ENCODE data around the gene CHD1L.
"Not testable (repeated sequence)": the region's sequence is repeated elsewhere in the genome, so short reads cannot be mapped to it uniquely, and the experiment has no call there.

Gene CHD1L

DNA sequence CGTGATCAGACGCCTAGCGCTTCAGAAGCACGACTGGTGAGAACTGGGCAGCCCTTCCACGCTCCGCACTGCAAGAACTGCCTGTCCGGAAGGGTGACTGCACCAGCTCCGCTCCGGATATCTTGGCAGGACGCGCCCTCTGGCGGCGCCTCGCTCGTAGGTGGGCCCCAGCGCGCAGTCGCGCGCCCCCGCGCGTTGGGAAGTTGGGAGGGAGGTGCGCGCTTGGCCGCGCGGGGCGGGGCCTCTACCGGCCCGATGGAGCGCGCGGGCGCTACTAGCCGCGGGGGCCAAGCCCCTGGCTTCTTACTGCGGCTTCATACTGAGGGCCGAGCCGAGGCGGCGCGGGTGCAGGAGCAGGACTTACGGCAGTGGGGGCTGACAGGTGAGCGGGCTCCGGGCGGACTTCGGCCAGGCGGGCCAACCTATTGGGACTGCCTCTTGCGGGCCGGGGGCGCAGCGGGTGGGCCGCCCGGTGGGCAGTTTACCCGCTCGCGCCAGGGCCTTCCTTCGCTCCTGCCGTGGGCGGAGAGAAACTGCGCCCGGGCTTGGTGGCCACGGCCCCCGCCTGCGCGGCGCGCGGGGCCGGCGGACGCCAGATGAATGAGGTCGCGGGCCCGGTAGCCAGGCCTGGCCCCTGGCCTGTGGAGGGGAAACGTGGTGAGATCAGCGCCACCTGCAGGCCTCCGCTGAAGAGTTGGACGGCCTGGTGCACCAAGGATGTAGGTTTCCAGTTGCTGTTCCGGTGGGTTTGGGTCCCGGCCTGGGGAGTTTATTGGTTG is at the start of gene CHD1L:
TSS of gene CHD1L (plus strand) at position 236 of the 779 bp plus-strand sequence. CDS start at position 256, 20 bp downstream.
- peak; percentile 95 for DNase-seq (ENCODE audit: low spot score)

DNA sequence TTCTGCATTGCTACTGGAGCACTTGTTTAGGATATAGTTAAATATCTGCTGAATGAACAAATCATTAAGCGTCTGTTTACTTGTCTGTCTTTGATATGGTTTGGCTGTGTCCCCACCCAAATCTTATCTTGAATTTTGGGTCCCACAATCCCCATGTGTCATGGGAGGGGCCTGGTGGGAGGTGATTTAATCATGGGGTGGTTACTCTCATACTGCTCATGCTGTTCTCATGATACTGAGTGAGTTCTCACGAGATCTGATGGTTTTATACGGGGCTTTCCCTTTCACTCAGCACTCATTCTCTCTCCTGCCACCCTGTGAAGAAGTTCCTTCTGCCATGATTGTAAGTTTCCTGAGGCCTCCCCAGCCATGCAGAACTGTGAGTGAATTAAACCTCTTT is 45.2 kb upstream of the CHD1L start:
- DNase-seq (ENCODE audit: low spot score), result not testable (repeated sequence)

DNA sequence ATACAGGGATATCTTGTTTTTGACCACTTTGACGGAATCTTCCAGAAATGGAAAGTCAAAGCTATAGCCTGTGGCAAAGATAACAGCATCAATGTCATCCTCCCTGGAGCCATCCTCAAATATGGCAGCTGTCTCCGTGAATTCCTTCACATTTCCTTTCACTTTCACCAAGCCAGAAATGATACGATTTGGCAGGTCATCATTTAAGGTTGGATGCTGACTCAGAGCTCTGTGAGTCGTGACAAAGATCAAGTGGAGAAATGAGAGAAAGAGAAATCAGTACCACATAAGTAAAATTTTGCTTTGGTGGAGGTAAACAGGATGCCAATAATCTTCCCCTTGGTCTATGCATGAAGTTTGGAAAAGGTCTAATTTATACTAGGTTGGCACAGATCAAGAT is 41.2 kb upstream of the CHD1L start:
- no peak for DNase-seq (ENCODE audit: low spot score)

DNA sequence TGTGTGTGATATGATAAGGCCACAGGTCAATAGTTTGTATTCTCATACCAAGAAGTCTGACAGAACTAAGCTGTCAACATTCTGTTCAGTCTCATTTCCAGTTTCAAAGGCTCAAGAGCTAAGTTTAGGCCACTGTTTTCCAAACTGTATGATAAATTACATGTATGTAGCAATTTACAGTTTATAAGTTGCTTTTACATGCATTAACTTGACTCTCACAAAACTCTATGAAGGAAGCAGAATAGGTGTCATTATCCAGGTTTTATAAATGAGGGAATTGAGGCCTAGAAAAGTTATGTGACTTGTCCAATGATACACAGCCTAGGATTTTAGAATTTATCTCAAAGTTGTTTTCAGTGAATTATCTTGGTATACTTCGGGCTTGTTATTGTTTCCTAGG is 40.7 kb upstream of the CHD1L start:
- DNase-seq (ENCODE audit: low spot score), result no peak

DNA sequence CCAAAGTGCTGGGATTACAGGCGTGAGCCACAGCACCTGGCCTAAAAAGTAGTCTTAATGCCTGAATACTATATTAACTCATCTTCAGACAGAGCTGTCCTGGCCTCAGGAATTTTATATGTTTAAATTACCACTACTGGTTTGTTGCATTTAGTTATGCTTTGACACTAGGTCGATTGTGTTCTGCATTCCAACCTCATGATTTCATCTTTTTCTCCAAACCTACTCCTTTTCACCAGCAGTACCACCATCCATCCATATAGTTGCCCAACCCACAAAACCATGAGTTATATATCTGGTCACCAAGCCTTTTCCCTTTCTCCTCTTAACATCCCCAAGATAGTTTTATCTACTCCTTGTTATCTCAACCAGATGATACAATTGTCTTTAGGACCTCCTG is 39.9 kb upstream of the CHD1L start:
- DNase-seq (ENCODE audit: low spot score), result no peak

DNA sequence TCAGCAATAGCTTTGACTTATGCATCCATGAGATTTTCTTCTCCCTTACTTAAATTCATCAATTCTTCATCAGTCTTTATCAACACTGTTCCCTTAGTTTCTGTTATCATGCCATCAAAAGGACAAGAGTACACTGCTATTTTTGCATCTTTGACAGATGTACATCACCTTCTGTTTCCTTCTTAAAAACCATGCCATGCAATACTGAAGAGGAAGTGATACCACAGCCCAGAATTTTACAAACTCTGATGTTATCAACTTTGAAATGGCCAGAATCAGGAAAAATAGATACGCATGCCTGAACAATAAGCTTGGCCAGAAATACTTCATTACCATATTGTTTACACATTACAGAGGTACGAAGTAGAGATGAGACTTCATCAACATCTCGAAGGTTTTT is 38.4 kb upstream of the CHD1L start:
- DNase-seq (ENCODE audit: low spot score), result no peak

DNA sequence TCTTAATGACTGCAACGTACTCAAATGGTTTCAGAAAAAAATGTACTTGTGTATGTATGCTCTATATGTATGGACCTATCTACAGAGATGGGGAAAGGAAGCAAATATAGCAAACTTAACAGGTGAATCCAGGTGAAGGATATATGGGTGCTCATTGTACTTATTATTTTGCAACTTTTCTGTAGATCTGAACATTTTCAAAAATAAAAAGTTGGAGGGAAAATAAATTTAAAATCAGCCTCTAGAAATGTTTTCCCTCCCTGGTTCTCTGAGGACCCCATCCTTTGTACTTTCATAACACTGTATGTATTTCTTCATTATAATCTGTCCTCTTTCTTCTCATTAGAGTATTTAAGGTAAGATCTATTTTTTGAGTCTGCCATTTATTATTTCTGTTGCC is 35.3 kb upstream of the CHD1L start:
- no peak for DNase-seq (ENCODE audit: low spot score)

DNA sequence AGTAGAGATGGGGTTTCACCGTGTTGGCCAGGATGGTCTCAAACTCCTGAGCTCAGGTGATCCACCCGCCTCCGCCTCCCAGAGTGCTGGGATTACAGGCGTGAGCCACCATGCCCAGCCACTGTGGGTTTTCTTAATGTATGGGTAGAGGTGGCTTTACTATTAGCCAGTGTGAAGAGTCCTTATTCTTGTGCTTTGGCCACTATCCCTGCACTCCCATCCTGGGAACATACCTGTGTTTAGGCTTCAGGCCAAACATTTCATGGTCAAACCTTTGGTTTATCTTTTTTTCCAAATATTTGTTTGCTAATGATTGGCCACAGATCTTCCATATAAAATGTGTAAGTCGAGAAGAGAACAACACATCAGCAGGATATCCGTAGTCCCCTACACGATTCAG is 33.9 kb upstream of the CHD1L start:
- DNase-seq (ENCODE audit: low spot score), result no peak

DNA sequence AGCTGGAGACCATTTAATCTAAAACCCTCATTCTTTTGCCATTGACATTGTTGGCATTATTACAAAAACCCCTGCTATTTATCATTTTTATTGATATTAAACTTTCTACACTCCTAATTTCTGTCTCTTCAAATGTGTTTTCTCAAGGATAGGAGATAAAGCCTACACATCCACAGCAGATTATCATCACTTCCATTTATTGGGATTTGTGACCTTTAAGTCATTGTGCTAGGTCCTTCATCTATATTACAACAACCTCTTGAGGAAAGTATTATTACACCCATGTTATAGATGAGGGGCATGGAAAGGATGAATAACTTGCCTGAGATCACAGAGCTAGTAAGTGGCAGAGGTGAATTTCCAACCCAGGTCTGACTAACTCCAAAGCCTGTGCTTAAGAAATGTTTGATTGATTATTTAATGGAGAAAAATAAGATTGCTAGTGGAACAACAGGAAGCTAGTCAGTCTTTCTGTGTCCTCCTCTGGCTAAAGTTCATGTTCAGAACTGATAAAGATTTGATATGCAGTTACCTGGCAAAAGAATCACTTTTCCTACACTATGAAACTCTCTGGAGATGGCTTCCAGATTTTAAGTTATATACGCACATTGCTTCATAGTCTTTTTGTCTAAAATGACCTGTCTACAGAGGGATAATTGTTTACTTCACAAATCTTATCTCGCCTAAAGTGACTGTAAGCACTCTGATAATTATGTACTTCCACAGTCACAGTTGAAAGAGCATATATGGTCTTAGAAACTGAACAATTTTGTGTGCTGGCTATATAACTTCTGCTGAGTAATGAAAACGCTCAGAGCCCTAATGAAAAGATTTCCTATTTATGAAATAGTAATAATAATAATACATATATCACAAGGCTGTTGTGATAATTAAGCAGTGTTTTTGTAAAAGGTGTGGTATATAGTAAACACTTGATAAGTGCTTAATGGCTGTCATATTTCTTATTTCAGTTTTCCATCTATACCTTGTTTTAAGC is 32.4 kb upstream of the CHD1L start:
- no peak for DNase-seq (ENCODE audit: low spot score)

DNA sequence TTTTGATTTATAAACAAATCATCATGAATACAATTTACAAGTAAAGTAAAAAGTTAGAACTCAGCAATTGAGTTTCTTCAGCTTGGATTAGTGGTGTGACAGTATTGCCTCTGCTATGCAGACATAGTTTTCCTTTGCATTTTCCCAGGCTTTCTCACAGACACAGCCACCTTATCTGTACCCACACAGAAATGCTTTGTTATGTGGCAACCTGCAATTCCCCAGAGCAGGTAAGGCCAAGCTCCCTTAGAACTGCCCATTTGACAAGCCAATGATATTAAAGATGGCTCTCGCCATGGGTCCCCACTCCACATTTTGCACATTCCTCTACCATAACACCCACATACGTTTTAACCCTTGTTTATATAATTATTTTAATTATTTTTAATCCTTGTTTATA is 31.5 kb upstream of the CHD1L start:
- DNase-seq (ENCODE audit: low spot score), result no peak

DNA sequence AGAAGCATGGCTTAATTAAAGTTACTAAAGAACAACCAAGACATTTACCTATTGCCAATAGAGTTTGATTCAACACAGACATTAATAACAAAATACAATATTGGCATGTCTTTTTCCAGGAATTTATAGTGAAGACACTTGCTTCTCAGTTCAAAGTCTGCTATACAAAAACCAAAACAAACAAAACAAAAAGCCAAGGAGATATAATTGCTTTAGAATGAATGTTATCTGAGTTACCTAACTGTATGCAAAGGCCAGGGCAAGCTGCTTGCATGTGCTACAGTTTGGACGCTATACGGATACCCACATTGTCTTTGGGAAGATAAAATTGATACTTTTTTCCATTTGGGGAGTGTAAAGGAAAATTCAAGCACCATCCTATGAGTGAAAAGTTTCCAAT is 30.9 kb upstream of the CHD1L start:
- DNase-seq (ENCODE audit: low spot score), result no peak

DNA sequence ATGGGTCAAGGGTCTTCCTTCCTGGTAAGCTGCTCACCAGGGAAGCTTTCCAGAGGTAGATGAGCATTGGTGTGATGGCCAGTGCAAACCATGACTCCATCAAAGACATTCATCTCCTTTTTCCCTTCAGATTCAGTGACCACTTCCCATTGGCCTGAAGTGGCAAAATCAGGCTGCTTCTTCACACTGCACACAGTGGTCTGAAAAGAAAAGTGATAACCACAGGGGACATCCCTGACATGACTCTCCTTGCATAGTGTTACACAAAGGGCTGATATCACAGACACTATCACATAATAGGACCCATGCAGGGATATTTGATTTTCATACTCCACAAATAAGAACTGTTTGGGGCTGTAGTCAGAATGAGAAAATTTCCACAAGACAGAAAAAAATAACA is 29.2 kb upstream of the CHD1L start:
- no peak for DNase-seq (ENCODE audit: low spot score)

DNA sequence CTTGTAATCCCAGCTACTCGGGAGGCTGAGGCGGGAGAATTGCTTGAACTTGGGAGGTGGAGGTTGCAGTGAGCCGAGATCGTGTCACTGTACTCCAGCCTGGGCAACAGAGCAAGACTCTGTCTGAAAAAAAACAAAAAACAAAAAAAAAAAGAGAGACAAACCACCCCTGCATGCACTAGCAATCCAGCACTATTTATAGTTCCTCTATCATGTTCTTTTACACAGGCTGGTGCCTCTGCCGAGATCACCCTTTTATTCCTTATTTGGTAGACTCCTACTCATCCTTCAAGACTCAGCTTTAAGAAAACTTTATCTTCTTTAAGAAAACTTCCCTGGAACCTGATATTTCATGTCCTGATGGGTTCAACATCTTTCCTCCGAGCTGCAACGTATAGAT is 28.2 kb upstream of the CHD1L start:
- no peak for DNase-seq (ENCODE audit: low spot score)

DNA sequence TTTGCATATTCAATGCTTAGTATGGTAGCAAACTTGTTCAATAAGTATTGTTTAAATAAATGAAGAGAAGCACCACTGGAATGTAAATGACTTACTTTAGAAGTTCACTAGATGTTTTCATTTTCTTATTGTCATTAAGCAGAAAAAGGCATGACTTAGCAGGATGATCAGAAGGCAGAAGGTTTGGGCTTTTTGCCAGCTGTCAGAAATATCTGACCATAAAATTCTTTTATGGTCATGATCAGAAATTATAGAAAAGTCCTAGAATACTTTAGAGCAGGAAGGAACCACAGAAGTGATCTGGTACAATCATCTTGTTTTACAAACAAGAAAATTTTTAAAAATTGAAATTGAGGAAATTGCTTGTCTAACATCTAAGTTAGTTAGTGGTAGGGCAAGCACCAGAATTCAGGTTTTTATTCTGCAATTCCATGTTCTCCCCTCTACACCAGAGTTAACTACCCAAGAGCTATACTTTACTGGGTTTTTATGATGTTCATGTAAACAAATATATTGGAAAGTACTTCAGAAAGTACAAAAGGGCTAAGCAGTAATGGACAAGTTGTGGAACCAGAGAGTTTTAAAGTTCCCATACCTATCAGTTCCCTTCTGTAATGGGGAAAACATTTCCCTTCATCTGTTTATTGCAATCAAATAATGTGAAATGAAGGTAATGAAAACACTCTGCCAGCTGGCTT is 27.5 kb upstream of the CHD1L start:
- no peak for DNase-seq (ENCODE audit: low spot score)

DNA sequence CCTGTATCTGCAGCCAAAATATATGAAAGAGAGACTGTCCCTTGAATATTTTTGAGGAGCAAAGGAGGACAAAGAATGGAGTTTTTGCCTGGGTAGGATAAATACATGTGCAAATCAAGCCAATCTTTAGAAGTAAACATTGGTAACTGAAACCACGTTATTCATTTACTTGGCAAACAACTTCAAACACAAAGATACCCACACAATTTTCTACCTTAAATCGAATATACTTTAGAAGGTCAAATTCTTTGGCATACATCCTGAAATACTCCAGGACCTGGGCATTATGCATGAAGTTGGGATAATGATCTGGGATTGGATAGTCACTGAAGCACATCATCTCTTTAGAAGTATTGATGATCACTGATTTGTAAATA is 27.0 kb upstream of the CHD1L start:
- no peak for DNase-seq (ENCODE audit: low spot score)

DNA sequence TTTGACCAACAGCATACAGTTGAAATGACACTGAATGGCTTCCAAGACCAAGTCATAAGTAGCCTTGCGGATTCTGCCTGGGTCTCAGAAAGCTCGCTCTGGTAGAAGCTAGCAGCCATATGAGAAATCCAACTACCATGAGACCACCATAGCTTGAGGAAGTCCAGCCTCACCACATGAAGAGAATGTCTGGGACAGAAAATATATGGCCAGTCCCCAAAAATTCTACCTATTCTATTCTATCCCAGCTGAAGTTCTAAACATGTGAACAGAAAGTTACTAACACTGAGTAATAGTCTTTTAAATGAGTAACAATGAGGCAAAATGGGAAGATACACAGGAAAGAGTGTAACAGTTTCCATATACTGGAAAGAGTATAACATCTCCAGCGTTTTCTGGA is 26.4 kb upstream of the CHD1L start:
- DNase-seq (ENCODE audit: low spot score), result no peak

DNA sequence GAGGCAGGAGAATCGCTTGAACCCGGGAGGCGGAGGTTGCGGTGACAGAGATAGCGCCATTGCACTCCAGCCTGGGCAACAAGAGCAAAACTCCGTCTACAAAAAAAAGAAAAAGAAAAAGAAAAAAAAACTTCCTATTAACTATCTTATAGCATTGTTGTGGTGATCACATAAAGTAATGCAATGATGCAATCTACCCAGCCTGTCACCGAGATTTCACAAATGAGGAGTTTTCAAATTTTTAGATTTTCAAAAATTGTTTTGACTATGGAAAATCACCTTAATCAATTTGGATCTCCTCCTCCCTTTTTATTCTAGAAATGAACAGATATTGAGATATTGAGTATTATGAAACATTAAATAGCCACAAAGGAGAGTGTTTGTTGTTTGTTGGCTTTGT is 25.3 kb upstream of the CHD1L start:
- DNase-seq (ENCODE audit: low spot score), result no peak

DNA sequence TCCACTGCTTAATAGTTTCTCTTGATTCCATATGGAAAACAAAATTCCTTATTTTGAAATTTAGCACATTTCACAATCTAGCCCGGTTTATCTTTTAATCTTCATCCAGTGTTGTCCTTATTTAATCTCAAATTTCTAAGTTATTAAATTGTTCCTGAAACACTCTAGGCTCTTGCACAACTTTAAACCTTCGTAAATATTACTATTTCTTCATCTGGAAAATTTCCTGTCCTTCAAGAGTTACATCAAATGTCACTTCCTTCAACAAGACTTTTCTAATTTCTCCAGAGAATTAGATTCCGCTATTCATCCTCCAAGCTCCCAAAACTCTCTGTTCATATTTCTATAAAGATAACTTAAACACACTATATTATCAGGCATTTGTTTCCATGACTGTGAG is 23.9 kb upstream of the CHD1L start:
- DNase-seq (ENCODE audit: low spot score), result no peak

DNA sequence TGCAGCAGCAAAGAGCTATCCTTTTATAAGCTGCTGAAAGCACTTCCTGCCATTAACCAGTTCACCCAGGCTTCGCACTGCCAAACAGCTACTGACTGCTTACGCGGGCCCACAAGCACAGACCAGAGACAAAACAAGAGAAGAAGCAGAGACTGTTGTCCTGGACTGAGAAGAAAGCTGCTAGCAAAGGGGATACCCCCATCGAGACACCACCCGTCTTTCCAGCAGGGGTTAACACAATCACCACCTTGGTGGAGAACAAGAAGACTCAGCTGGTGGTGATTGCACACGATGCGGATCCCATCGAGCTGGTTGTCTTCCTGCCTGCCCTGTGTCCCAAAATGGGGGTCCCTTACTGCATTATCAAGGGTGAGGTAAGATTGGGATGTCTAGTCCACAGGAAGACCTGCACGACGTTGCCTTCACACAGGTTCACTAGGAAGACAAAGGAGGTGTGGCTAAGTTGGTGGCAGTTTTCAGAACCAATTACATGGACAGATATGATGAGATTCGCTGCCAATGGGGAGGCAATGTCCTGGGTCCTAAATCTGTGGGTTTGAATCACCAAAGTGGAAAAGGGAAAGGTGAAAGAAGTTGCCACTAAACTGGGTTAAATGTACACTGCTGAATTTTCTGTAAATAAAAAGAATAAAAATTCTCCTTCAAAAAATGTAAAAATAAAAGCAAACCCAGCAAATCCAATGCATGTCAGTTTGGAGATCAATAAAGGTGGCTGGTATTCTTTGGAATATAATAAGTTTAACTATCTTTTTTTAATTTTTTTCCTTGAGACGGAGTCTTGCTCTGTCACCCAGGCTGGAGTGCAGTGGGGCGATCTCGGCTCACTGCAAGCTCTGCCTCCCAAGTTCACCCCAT is 18.5 kb upstream of the CHD1L start:
- no peak for DNase-seq (ENCODE audit: low spot score)

DNA sequence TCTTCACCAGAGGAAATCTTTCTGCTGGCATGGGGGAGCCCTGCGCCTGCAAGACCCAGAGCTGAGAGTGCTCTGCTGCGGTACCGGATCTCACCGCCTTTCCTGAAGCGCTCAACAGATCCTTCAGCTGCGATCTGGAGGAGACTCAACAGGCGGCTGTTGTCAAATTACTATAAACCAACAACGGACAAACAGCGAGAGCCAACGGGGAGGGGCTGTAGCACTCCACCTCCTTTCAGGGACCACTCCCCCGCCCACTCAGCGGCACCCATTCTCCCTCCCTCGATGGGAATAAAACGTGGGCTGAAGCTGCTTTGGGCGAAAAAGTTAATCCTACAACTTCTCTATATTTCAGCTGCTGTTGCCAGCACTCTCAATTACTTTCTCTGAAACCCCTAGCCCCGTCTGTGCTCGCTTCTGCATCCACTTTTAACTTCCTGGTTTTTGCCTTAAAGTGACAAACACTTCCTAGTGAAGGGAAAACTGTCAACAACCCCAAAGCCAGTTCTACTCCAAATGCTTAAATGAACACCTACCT is 17.2 kb upstream of the CHD1L start, which contains the start of gene FMO5:
TSS of gene FMO5 (minus strand) at position 147 of the 538 bp plus-strand sequence. CDS start 310 bp downstream, outside the sequence.
- DNase-seq (ENCODE audit: low spot score), result peak; percentile 25

DNA sequence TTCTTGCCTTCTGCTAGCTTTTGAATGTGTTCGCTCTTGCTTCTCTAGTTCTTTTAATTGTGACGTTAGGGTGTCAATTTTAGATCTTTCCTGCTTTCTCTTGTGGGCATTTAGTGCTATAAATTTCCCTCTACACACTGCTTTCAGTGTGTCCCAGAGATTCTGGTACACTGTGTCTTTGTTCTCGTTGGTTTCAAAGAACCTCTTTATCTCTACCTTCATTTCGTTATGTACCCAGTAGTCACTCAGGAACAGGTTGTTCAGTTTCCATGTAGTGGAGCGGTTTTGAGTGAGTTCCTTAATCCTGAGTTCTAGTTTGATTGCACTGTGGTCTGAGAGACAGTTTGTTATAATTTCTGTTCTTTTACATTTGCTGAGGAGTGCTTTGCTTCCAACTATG is 11.5 kb upstream of the CHD1L start:
- DNase-seq (ENCODE audit: low spot score), result not testable (repeated sequence)

Measured in putamen (tissue), 1 donor.